HG03520 (cell line): ENCODE results near the gene VSTM5.

Experiments
- ATAC-seq: cut with Tn5 transposase; IDR thresholded peaks from one replicate; pipeline ENCODE4 v1.9.1; 2021; ENCODE audit warnings: mild to moderate bottlenecking, moderate library complexity; ENCODE audit not compliant: unreplicated experiment

The VSTM5 gene

DNA sequence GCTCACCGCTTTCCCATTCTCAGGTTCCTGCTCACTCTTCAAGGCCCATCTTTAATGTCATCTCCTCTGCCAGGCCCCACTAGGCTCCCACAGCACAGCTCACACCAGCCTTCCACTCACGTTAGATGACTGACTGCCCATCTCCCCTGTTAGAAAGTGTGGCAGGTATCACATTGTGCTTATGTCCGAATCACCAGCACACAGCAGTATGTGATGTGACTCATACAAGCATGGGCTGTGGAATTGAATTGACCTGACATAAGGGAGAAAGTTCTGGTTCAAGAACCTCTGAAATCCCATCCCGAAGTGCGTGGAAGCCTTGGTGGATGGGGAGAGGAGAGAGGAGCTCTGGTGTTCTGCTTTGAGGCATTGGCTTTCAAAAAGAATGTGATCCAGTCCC is 6.5 kb downstream of the VSTM5 start:
- no peak for ATAC-seq

DNA sequence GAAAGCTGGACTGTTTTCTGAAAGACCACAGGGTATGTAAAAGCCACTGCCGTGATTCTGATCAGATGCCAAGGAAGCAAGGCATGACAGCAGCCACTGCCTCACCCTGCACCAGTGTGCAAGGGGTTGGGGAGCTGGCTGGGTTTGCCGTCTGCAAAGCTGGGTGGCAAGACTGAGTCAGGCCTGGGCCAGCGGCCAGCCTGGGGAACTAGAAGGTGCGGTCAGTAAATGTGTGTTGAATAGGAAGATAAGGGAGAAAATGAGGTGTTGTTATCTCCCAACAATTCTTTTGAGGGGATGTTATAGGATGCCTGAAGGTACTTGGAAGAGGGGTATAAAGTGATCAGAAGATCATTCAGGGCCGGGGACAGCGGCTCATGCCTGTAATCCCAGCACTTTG is 8.0 kb downstream of the VSTM5 start:
- no peak for ATAC-seq

DNA sequence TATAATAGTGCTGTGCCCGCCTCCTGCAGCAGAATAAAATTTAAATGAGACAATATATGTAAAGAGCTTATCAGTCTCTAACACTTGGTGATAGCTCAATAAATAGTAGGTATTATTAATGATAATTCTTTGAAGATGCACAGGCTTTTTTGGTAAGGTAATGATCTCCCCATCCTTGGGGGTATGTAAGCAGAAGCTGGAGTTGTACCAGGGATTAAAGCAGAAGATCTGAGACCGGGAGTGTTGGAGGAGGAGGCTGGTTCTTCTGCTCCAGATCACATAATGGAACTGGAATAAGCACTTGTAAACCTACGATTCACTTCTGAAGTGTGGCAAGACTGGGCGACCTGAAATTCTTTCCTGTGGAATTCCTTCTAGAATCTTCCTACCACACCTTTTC is 8.4 kb downstream of the VSTM5 start:
- ATAC-seq: no peak

DNA sequence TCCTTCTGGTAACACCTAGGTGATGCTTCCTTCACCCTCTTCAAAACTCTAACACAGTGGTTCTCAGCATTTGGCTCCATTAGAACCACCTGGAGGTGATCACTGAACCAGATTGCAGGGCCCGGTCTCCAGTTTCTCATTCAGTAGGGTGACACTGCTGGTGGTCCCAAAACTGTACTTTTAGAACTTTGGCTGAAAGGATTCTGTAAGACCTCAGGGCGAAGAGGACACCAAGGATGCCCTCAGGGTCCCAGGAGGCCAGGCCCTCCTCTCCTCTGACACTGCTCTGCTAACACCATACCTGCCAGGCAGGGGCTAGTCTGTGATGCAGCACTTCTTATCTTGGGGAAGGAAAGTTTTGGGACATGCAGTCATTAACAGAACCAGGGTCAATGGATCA is 9.0 kb downstream of the VSTM5 start:
- no peak for ATAC-seq

DNA sequence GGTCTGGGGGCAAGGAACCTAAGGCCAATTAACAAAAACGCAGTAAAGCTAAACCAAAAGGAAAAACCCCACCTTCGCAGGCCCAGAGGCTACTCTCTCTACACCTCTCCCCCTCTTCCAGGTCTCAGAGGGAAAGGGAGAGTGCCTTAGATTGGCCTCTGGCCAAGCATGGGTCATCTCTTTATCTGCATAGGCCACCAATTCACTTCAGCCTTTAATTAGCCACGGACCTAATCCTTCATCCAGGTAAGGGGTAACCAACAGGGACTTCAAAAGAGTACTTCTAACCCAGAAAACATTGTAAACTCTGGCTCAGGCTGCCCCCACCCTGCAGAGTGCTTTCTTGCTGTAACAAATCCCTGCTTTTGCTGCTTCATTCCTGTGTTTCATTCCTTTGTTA is 9.4 kb downstream of the VSTM5 start:
- no peak for ATAC-seq

DNA sequence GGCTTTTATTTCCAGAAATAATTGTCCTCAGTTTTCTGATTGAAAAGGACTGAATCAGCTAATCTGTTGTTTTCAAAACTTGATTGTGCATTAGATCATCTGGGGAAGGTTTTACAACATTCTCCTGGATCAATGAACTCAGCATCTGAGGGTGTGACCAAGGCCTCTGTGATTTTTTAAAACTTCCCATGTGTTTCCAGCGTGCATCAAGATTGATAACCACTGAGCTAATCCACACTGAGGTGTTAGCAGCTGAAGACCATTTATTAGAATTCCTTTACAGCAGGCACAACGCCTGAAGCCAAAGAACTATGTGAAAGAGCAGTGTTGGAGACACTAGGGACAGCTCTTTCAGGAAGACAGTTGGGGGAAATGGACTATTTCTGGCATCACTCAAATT is 10.2 kb downstream of the VSTM5 start:
- ATAC-seq: no peak

DNA sequence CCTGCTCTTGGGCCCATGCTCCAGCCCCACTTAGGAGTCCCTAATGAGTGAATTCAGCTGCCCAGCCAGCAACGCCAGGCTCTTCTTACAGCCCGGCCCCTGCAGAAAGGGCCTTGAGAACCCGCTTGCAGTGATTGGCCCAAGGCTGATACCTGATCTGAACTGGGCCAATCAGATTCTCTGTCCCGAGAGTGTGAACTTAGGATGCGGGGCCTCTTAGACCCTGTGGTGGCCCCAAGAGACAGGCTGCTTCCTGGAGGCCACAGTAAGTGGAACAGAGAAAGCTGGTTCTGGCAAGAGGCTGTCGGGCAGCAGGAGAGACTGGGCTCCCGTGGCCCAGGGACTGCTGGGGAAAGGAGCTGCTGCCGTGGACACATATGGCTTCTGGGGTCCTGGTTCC is 11.5 kb downstream of the VSTM5 start:
- no peak for ATAC-seq

DNA sequence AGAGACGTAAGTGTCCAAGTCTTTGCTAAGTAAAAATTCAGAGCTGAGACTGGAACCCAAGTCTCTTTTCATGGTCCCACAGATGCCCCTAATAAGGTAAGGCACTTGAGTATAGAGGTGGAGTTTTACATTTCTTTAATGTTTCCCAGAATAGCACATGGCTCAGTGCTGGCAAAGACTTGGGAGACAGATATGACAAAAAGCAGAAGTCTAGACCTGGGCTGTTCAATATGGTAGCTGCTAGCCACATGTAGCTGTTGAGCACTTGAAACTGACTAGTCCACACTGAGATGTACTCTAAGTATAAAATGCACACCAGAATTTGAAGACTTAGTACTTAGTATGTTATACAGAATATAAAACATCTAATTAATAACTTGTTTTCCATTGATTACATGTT is 17.6 kb downstream of the VSTM5 start:
- no peak for ATAC-seq

DNA sequence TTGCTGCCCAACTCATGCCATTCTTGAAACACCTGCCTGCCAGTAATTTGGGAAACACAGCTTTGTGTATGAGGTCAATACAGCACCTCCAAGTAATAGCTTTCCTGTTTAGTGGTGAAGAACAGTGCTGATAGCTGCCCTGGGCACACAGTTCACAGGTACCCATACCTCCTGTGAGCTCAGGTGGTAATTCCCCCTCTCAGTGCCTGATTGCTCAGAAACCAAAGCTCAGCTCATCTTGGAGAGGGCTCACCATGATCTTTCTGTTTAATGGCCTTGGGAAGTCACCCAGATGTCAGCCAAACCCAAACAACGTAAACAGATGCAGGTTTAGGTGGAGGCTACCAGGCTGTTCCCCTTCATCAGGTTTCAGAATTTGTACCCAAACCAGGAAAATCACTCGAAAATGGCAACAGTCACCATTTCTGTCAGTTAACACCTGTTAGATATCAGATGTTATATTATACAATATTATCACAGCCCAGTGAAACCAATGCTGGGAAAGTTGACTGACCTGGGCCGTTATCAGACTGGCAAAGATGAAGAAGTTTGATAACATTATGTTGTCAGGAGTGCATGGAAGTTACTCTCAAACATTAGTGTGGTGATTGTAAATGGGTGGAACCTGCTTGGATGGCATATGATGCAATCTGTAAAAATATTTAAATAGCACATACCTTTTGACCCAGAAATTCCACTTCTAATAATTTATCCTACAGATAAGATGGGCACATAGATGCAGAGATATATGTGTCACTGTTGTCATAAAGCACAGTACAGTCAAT is 18.9 kb downstream of the VSTM5 start:
- no peak for ATAC-seq

DNA sequence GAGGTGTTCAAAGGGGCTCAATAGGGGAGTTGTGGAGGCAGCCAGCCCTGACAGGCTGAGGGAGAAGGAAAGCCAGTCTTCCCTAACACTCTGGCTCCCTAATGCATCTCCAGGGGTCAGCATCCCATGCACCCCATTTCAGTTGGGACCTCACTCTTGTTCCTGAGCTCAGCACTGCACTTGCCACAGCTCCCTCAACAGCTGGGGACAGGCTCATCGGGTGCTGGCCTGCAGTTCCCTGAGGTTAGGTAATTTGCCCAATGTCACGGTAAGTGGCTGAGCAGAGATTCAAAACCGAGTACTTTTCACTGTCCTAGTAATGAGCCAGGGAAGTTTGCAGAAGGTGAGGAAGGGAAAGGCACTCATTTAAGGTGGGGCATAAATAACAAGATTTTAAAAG is 20.8 kb downstream of the VSTM5 start:
- no peak for ATAC-seq

DNA sequence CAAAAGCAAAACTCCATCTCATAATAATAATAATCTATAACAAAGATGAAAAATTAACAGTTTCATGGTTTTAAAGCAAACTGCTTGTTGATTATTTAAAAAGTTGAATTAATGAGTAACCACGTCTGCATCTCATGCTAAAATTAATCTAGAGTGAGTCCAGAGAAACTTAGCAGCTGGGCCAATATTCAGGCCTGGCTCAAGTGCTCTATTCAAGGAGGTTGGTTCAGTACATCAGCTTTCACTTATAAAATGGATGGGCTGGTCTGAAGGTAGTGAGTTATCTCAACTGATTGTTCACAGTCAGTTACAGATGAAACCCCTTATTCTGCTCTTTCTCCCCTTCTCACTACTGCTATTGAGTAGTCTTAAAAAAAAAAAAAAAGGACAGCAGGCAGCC is 23.1 kb downstream of the VSTM5 start:
- ATAC-seq: no peak

DNA sequence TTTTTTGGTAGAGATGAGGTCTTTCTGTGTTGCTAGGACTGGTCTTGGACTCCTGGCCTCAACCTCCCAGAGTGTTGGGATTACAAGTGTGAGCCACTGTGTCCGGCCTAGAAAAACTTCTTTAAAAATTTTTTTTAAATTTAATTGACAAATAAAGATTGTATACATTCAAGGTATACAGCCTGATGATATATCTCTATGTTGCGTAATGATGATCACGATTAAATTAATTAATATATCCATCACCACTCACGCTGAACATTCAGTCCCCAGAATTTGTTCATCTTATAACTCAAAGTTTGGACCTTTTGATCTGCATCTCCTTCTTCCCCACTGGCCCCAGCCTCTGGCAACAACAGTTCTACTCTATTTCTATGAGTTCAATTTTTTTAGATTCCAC is 27.2 kb downstream of the VSTM5 start:
- ATAC-seq: no peak

DNA sequence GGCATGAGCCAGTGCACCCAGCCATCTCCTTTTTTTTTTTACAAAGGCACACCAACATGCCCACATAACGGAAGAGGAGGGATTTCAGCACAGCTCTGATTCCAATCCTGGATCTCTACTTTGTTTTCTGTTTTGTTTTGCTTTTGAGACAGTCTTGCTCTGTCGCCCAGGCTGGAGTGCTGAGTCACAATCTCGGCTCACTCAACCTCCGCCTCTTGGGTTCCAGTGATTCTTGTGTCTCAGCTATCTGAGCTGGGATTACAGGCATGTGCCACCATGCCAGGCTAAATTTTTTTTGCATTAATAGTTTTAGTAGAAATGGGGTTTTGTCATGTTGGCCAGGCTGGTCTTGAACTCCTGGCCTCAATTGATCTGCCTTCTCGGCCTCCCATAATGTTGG is 28.1 kb downstream of the VSTM5 start:
- ATAC-seq: no peak

DNA sequence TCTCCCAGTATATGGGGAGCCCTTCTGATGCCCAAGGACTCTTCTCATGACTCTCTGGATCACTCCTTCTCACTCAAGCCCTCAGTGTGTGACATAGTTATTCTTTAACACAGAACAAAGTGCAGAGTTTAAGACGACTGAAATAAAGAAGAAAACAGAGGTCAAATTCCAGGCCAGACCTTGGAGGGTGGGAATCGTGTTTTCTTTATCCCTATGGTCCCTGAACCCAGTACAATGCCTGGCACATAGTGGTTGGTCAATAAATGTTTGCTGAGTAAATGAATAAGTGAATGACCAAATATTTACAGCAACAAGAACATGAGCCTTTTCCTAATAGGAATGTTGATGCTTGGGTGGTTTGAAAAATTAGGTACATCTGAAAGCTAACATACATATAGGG is 28.8 kb downstream of the VSTM5 start:
- ATAC-seq: no peak

DNA sequence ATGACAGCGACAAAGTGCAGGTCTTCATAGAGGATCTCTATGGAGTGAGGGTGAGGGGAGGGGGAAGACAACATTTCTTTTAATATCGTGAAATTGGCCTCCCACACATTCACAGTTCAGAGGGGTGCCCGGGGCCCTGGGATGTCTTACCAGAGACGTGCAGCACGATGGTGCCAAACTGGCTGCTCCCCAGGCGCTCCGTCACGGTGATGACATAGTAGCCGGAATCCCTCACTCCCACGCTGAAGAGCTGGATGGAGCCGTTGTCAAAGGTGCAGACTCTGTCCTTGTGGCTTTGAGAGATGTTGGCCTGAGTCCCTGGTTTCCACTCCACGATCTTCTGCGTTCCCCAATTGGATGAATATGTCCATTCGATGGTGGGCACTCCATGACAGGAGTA is 29.6 kb downstream of the VSTM5 start:
- no peak for ATAC-seq

DNA sequence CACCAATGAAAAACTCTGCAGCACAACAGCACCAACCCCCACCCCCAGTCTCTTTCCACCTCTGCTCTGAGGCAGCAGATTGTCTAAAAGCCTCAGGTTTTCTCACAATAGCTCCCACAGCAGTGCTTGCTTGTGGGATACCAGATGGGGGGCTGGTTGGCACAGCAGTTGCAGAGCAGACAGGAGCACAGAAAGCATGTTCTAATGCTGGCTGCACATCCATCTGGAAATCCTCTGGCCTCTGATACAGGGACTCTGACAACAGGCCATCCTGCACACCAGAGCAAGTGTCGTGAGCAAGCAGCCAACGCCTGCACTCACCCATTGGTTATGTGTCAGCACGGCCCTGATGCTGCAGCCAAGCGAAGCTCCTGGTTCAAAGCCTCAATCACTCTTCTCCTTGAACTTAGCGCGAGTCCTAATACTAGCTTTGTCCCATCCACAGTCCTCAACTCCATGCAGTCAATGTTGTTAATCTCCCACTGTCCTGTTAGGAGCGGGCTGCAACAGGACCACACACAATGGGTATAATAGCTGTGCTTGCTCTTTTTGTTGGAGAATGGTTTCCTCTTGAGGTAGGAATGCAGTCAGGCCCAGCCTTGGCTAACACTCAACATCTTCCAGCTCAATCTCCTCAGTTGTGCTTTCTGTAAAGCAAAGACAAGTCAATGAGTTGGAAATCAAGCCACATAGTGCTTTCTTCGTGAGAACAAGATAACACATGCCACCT is 30.3 kb downstream of the VSTM5 start:
- ATAC-seq: no peak

DNA sequence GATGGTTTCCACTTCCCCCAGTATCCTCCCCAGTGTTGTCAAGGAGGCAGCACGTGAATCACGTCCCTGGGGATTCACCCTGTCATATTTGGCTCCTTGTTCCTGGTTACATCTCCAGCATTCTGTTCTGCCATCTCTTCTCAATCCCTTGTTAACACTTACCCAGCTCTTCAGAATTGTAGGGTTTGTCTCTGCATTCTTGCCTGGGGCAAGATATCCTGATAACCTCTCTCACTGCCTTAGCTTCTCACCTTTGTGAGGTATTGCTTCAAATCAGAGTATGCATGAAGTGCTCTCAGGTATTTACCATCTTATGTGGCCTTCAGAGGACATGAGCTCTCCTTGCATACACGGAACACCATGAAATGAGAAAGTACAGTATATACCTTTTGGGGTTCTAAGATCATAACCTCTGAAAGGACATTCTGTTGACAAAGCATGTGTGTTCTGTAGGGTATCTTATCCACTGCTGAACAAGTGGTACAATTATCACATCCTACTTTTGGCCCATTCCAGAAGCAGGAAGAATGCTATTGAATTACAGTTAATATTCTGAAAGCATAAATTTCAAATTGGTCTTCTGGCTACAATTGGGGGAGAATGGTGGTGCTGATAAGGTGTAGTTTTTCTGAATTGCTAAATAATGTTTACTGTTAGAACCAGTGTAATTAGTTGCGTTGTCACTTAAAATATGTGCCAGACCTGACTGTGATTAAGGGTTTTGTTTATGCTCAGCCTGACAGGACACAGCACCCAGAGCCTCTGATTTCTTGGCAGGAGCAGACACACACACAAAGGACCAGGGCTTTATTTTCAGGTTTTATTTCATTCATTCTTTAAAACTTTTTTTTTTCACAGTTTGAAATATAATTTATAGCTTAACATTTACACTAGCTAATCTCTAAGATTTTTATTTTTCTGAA is 32.7 kb downstream of the VSTM5 start:
- no peak for ATAC-seq

DNA sequence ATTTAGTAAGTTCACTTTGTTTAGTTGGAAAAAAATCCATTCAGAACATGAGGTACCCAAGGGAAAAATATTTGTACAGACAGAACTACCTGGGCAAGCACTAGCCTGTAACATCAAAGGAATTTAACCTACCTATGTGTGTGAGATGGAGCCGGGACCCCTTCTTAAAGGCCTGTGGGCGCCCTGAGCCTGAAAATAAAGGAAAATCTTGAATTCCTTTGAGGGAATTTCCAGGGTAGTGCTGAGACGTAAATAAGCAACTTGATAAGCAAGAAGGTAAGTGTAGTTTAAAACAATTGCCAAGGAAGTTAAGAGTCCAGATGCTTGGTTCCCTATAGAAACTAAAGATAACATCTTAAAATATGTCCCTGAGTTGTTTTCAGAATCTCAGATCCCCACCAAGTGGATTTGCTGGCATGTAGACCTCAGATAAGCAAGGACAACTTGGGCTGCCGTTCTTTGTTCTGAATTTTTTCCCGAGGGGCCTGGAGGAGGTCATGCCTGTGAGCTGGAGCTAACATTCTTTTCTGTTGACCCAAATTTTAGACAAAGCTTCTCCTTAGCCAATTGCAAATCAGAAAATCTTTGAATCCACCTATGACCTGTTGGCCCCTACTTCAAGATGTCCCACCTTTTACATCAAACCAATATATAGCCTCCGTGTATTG is 35.3 kb downstream of the VSTM5 start:
- no peak for ATAC-seq

DNA sequence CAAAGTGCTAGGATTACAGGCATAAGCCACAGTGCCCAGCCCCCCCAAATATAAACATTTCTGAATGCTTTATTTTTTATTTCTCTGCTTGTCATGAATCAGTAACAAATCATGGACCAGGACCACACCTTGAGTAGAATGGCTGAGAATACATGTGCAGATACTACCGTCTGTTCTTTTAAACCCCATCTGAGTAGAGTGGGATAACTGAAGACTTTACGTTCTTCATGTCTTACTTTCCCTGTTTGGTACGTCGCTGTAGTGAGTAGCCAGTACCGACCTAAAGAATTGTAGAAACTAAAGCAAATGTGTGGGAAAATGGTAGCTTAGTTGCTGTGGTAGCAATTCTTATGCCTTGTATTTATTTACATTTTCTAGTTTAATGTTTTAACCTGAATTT is 36.4 kb downstream of the VSTM5 start:
- no peak for ATAC-seq

DNA sequence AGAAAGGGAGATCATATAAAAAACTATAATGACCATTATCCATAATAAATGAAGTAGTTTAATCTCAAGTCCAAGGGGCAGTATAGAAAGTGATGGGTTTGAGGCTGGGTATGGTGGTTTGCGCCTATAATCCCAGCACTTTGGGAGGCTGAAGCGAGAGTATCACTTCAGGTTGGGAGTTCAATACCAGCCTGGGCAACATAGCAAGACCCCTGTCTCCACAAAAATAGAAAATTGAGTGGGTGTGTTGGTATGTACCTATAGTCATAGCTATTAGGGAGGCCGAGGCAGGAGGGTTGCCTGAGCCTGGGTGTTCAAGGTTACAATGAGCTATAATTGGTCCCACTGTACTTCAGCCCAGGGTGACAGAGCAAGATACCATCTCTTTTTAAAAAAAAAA is 42.4 kb downstream of the VSTM5 start:
- ATAC-seq: no peak

DNA sequence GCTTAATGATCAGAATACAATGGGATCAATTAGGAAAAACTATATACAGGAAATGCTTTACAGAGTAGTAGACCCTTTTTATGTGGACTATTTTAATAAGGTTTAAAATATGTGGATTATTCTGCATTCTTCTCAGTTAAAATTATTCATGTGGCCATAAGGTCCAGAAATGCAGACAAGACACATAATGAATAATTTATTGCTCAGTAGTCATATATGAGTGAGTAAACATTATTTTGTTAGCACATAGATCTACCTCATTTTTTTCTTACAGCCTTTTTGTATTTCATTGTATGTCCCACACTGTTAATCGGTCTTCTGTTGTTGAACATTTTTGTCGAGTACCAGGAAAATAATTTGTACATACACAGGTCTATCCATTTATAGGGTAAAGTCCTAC is 45.5 kb downstream of the VSTM5 start:
- ATAC-seq: no peak
